ENCODE results near the gene VWA1.

DNA sequence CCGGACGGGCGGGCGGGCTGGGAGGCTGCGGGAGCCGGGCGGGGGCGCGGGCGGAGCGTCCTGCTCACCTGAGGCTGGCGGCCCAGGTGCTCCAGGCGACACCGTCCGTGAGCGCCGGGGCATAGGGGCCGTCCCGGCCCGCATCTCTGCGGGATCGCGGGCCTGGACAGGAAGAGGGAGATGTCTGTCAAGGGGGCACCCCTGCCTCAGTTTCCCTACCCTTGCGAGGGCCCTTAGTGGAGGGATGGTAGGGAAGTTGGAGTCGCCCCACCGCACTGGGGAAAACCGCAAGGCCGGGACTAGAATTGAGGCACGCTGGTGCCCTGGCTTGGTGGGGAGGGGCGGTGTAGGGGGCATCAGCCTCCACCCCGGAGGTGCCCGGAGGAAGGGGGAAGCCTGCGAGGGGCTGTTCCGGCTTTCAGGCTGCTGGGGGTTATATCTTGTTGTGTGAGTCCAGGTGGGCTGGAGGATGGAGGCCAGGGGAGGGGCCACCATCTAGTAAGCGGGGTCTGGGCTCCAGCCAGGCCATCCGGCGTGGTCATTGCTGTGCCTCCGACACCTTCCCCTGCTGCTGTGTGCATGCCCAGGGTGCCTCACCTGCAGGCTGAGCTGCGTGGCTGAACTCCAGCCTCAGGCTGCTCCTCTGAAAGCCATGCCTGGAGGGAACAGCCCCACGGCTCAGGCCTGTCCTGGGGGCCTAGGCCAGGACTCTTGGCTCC, 580 bp downstream of the VWA1 start:
- TF ChIP-seq CTCF (IDR thresholded peaks at IDR 0.05) (no peak), POLR2AphosphoS5 (IDR thresholded peaks at IDR 0.05) (no peak), POLR2A (IDR thresholded peaks at IDR 0.05) (no peak), EP300 (IDR thresholded peaks at IDR 0.05) (no peak)
